RWPE2 (cell line): ENCODE data around the gene FMN2.

Source experiments
- ATAC-seq: fragments of 200-7000 bp; cut with Tn5 transposase; 3 replicates; pipeline ENCODE4 v1.9.1; 2021; ENCODE audit warnings: low read depth
- DNase-seq: peaks from one replicate; pipeline ENCODE4 v3.0.0-alpha.2; 2020; ENCODE audit warnings: low spot score
- H3K27ac ChIP-seq: fragments of 450-650 bp; 2 replicates; pipeline ENCODE4 v1.5.1; 2017; ENCODE audit warnings: mild to moderate bottlenecking; ENCODE audit not compliant: poor library complexity, severe bottlenecking
- H3K27me3 ChIP-seq: fragments of 250-450 bp; sonication (Bioruptor Pico); 2 replicates; pipeline ENCODE4 v1.5.1; 2021; ENCODE audit warnings: mild to moderate bottlenecking, moderate library complexity; ENCODE audit not compliant: insufficient read depth, poor library complexity, severe bottlenecking
- H3K36me3 ChIP-seq: fragments of 250-450 bp; sonication (Bioruptor Pico); 2 replicates; pipeline ENCODE4 v1.5.1; 2020; ENCODE audit warnings: low read depth, mild to moderate bottlenecking, moderate library complexity
- H3K4me1 ChIP-seq: fragments of 250-450 bp; sonication (Bioruptor Pico); 2 replicates; pipeline ENCODE4 v1.5.1; 2021; ENCODE audit warnings: mild to moderate bottlenecking, moderate library complexity; ENCODE audit not compliant: insufficient read depth, poor library complexity, severe bottlenecking
- H3K4me3 ChIP-seq: fragments of 250-450 bp; sonication (Bioruptor Pico); 2 replicates; pipeline ENCODE4 v1.5.1; 2021; ENCODE audit warnings: mild to moderate bottlenecking, moderate library complexity; ENCODE audit not compliant: severe bottlenecking
- H3K9me3 ChIP-seq: fragments of 250-450 bp; sonication (Bioruptor Pico); 2 replicates; pipeline ENCODE4 v1.5.1; 2021; ENCODE audit warnings: mild to moderate bottlenecking, moderate library complexity; ENCODE audit not compliant: severe bottlenecking
- TF ChIP-seq, protein P1 (sequence below): fragments of 450-650 bp; IDR thresholded peaks from one replicate; pipeline ENCODE4 v1.5.1; 2017; ENCODE audit warnings: mild to moderate bottlenecking, moderate library complexity; ENCODE audit not compliant: poor library complexity, severe bottlenecking

FMN2 gene

DNA sequence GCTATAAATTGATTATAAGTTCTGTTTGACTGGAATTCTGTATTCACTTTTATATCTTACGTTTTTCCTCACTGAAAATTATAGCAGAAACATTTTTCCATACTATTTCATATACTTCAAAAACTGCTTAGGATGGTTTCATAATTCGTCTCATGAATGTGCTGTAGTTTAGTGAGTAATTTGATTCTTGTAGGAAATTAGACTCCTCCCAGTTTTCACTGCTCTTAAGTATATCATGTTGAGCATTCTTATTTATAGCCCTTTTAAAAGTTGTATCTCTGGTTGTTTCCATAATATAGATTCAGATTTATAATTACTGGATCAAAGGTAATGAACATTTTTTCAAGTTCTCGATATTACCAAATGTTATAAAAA, 250.6 kb downstream of the FMN2 start:
- no peaks in the 10 kb centered on the region for H3K4me1 ChIP-seq
- H3K27ac ChIP-seq: no peak overlapping the region
- ATAC-seq: no peak
- no peak overlapping the region for H3K4me3 ChIP-seq
- no peaks in the 10 kb centered on the region for H3K36me3 ChIP-seq
- no peaks in the 10 kb centered on the region for H3K9me3 ChIP-seq
- DNase-seq: no peak
- TF ChIP-seq, protein P1, sequence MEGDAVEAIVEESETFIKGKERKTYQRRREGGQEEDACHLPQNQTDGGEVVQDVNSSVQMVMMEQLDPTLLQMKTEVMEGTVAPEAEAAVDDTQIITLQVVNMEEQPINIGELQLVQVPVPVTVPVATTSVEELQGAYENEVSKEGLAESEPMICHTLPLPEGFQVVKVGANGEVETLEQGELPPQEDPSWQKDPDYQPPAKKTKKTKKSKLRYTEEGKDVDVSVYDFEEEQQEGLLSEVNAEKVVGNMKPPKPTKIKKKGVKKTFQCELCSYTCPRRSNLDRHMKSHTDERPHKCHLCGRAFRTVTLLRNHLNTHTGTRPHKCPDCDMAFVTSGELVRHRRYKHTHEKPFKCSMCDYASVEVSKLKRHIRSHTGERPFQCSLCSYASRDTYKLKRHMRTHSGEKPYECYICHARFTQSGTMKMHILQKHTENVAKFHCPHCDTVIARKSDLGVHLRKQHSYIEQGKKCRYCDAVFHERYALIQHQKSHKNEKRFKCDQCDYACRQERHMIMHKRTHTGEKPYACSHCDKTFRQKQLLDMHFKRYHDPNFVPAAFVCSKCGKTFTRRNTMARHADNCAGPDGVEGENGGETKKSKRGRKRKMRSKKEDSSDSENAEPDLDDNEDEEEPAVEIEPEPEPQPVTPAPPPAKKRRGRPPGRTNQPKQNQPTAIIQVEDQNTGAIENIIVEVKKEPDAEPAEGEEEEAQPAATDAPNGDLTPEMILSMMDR: no peak
- H3K27me3 ChIP-seq: no peaks in the 10 kb centered on the region

- Histone ChIP-seq H3K4me3 (no peak overlapping the region), H3K27me3 (no peaks in the 10 kb centered on the region), H3K36me3 (no peaks in the 10 kb centered on the region), H3K27ac (no peak overlapping the region), H3K9me3 (no peaks in the 10 kb centered on the region), H3K4me1 (no peaks in the 10 kb centered on the region)
- DNase-seq (no peak), ATAC-seq (no peak)
- TF ChIP-seq, protein P1: no peak
These were observed 251.4 kb downstream of the FMN2 start for GRCh38 chr1:240343045-240343444.

DNA sequence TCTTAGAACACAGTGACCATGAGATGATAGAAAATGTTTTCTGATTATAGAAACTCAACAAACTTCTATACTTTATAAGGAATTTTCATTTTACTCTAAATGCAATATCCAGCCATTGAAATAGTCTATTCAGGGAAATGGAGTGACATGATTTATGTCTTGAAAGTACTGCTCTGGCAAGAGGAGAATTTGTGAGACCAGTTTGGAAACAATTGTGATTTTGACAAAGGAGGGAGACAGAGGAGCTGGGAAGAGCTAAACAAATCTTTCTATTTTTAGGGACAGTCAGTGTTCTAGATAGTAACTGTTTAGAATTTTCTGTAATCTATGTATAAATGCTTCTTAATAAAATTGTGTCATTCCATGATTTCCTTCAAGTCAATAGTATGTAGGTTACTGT, 252.3 kb downstream of the FMN2 start:
- H3K36me3 ChIP-seq: no peaks in the 10 kb centered on the region
- H3K4me3 ChIP-seq: no peak overlapping the region
- no peak for ATAC-seq
- H3K4me1 ChIP-seq: no peaks in the 10 kb centered on the region
- H3K9me3 ChIP-seq: no peaks in the 10 kb centered on the region
- DNase-seq: no peak
- H3K27me3 ChIP-seq: no peaks in the 10 kb centered on the region
- TF ChIP-seq, protein P1: no peak
- no peak overlapping the region for H3K27ac ChIP-seq

DNA sequence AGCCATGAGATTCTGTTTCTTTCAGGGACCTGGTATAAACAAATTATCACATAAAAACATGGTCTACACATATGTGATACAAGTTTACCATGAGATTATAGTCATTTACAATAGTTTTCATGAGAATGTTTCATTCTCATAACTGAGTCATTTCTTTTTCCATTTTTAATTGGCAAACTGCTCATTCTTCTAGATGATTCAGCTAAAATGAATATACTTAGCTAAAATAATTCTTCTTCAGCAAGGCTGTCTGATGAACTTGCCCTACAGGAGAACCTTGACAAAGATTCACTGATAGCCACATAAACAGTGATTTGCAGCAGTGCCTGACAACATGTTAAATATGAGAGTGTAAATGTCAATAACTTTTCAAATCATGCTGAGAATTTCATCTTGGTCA, 253.2 kb downstream of the FMN2 start:
- Histone ChIP-seq H3K36me3 (no peaks in the 10 kb centered on the region), H3K9me3 (no peaks in the 10 kb centered on the region), H3K4me1 (no peaks in the 10 kb centered on the region), H3K27ac (no peak overlapping the region), H3K4me3 (no peak overlapping the region), H3K27me3 (no peaks in the 10 kb centered on the region)
- TF ChIP-seq, protein P1: no peak
- ATAC-seq: no peak
- no peak for DNase-seq

- ATAC-seq: no peak
- DNase-seq: no peak
- no peaks in the 10 kb centered on the region for H3K36me3 ChIP-seq
- H3K9me3 ChIP-seq: no peaks in the 10 kb centered on the region
- no peaks in the 10 kb centered on the region for H3K4me1 ChIP-seq
- H3K27me3 ChIP-seq: no peaks in the 10 kb centered on the region
- H3K27ac ChIP-seq: no peak overlapping the region
- H3K4me3 ChIP-seq: no peak overlapping the region
- TF ChIP-seq, protein P1: no peak
These were observed 258.0 kb downstream of the FMN2 start for GRCh38 chr1:240349695-240350094.
